Panc1 (cell line): ENCODE measurements around the gene STPG4. TPM values are rescaled to one million over a fixed set of nuclear protein-coding genes. Genes with fewer than 3 reads are reported as not detected.

Experiments used
- ATAC-seq: fragments of 200-7000 bp; cut with Tn5 transposase; 2 replicates; pipeline ENCODE4 v1.9.1; 2020; ENCODE audit warnings: mild to moderate bottlenecking, moderate library complexity
- BruUV-seq: library from RNA; stranded (reverse); fragments of 400-500 nt; replicated peaks from 2 replicates; lab custom pipeline; 2021; lab: Mats Ljungman, UMichigan
- CTCF ChIA-PET: fragments of 300-600 bp; sonication (Branson Sonifier 250); formaldehyde crosslinking; loops from one replicate; lab custom pipeline; 2022; ENCODE audit warnings: antibody characterized with exemption; lab: Charles Lee
- POLR2A ChIA-PET: fragments of 300-600 bp; sonication (Branson Sonifier 250); formaldehyde crosslinking; loops from one replicate; lab custom pipeline; 2022; ENCODE audit warnings: antibody characterized with exemption; lab: Charles Lee
- DNase-seq: peaks from one replicate; pipeline ENCODE4 v3.0.0-alpha.2; 2010; ENCODE audit warnings: low read depth, low spot score
- H3K27ac ChIP-seq: 2 replicates; pipeline ENCODE4 v1.5.1; 2011; ENCODE audit warnings: mild to moderate bottlenecking, low read length, inconsistent platforms
- H3K27me3 ChIP-seq: fragments of 200-500 bp; sonication (Bioruptor generic); 2 replicates; pipeline ENCODE4 v1.6.0; 2014; ENCODE audit warnings: low read length, inconsistent platforms; ENCODE audit not compliant: control insufficient read depth, insufficient read depth
- H3K36me3 ChIP-seq: fragments of 200-500 bp; sonication (Bioruptor generic); 2 replicates; pipeline ENCODE4 v1.5.1; 2014; ENCODE audit warnings: inconsistent platforms, mild to moderate bottlenecking, low read length, moderate library complexity; ENCODE audit not compliant: control insufficient read depth, insufficient read depth
- H3K4me1 ChIP-seq: 2 replicates; pipeline ENCODE4 v1.5.1; 2011; ENCODE audit warnings: inconsistent platforms, mild to moderate bottlenecking, low read length, moderate library complexity; ENCODE audit not compliant: control insufficient read depth, insufficient read depth
- H3K4me3 ChIP-seq, 2 experiments: 2 replicates each; pipeline ENCODE4 v1.5.1; 2011 to 2012; ENCODE audit warnings: low read depth in 2 of 2, low read length in 2 of 2, mild to moderate bottlenecking in 2 of 2, inconsistent platforms in 1 of 2, moderate library complexity in 1 of 2
- H3K9me3 ChIP-seq: fragments of 200-500 bp; sonication (Bioruptor generic); 2 replicates; pipeline ENCODE4 v1.5.1; 2014; ENCODE audit warnings: low read depth, mild to moderate bottlenecking, inconsistent platforms, low read length, moderate library complexity; ENCODE audit not compliant: control insufficient read depth, insufficient read depth
- CTCF ChIP-seq: fragments of 450-650 bp; IDR thresholded peaks from 2 replicates; pipeline ENCODE4 v1.5.1; 2017; ENCODE audit warnings: mild to moderate bottlenecking
- POLR2AphosphoS5 ChIP-seq: IDR thresholded peaks from 2 replicates; pipeline ENCODE4 v1.6.1; 2012; ENCODE audit warnings: mild to moderate bottlenecking, low read depth, low read length, moderate library complexity
- REST ChIP-seq, 2 experiments: IDR thresholded peaks; 2 replicates each; pipeline ENCODE4 v1.6.1; 2011 to 2012; ENCODE audit warnings: low read depth in 2 of 2, control low read depth in 1 of 2, low read length in 1 of 2, mild to moderate bottlenecking in 1 of 2, moderate library complexity in 1 of 2; ENCODE audit not compliant: insufficient read depth in 1 of 2
- SIN3A ChIP-seq: IDR thresholded peaks from 2 replicates; pipeline ENCODE4 v1.6.1; 2012; ENCODE audit warnings: low read depth, mild to moderate bottlenecking, low read length, moderate library complexity, borderline replicate concordance; ENCODE audit not compliant: insufficient read depth
- TCF7L2 ChIP-seq: IDR thresholded peaks from 2 replicates; pipeline ENCODE4 v1.6.1; 2011; ENCODE audit warnings: mild to moderate bottlenecking, low read depth, low read length, inconsistent platforms
- in situ Hi-C: cut with HindIII; loops from 2 replicates; pipeline ENCODE4 v1.10.0; 2016; ENCODE audit warnings: low sequenced_read_pairs, low pct_unique_long_range_greater_than_20kb
- intact Hi-C: fragments of 100-400 bp; cut with micrococcal nuclease; formaldehyde crosslinking; loops from one replicate; pipeline ENCODE4 v1.10.0; 2022; ENCODE audit not compliant: unreplicated experiment
- total RNA-seq: library from RNA; stranded (reverse); gene quantifications from one replicate; pipeline ENCODE4 v1.2.1, GENCODE V29; 2021; ENCODE audit not compliant: unreplicated experiment

STPG4 gene
- total RNA-seq, 1 experiment from 2014 or later: 0.36 TPM

DNA sequence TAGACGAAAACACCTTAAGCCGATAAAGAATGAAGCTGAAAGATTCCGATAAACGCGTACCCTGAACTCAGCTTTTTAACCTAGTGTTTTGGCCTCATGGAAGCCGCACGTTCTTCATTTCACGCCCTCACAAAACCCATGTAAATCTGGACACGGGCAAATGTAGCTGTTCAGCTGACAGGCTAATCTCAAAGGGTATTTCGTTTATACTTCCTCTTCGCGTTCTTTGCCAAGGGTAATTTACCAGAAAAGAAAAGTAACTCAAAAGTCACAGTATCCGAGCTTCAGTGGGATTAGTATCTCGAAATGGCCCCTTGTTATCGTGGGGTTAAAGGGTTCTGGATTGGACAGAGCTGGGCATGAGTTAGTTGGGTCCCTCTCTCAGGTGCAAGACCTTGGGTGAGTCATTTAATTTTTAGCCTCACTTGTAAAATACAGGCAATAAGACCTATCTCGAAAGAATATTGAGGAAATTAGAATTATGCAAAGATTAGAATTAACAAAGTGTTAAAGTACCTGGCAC is 22.0 kb upstream of the STPG4 start:
- Histone ChIP-seq H3K4me3 (peak overlapping the region; percentile 69 to 85), H3K27ac (peak overlapping the region; percentile 100), H3K9me3 (no peaks in the 10 kb centered on the region), H3K4me1 (peaks cover 31% of the 10 kb centered on the region), H3K36me3 (peaks cover 3% of the 10 kb centered on the region), H3K27me3 (no peaks in the 10 kb centered on the region)
- intact Hi-C loops (no loop called here), in situ Hi-C loops (no loop called here)
- no peak for TF ChIP-seq SIN3A
- peak; percentile 14; the same call in 1 of the 2 replicates for TF ChIP-seq CTCF
- TSS peak; percentile 98 for BruUV-seq
- ChIA-PET POLR2A (interaction anchor here (0.6 kb wide), 1 partner anchor 115 kb away, joined by 7 read pairs; no protein-coding TSS in a partner anchor), CTCF (no interaction called here)
- DNase-seq (no peak), ATAC-seq (no peak)

- intact Hi-C loops: loop anchor here (5.0 kb wide), 1 partner anchor 147 kb away; no protein-coding TSS in a partner anchor
- ChIA-PET CTCF (interaction anchor here (0.9 kb wide), 1 partner anchor 97 kb away, joined by 3 read pairs; no protein-coding TSS in a partner anchor), POLR2A (interaction anchor here (0.6 kb wide), 2 partner anchors 209 to 291 kb away, joined by 5 to 6 read pairs; no protein-coding TSS in a partner anchor)
- no peaks in the 10 kb centered on the region for H3K27me3 ChIP-seq
- no peaks in the 10 kb centered on the region for H3K9me3 ChIP-seq
- in situ Hi-C loops: no loop called here
- H3K4me3 ChIP-seq: peak overlapping the region; percentile 69 to 92
- H3K4me1 ChIP-seq: peaks cover 53% of the 10 kb centered on the region
- no peak for DNase-seq
- ATAC-seq: peak; percentile 30
- H3K36me3 ChIP-seq: peaks cover 22% of the 10 kb centered on the region
- TF ChIP-seq SIN3A (peak; percentile 91; the same call in 1 of the 2 replicates), CTCF (no peak), REST (IDR thresholded peaks at IDR 0.05; ENCODE audit: insufficient read depth in 1 of 2, low read depth in 2 of 2, low read length in 1 of 2) (no peak), POLR2AphosphoS5 (peak; percentile 58), TCF7L2 (0 out of 2 replicates have a peak, but pooled peaks have one; percentile 22)
- H3K27ac ChIP-seq: peak overlapping the region; percentile 90
- no TSS peak for BruUV-seq
Observed at GRCh38 chr2:47174733-47175361, 19.7 kb upstream of the STPG4 start.
